ENCODE data around the gene HES1. TPM values are rescaled to one million over a fixed set of nuclear protein-coding genes. Genes with fewer than 3 reads are reported as not detected.

Gene HES1
- total and polyA plus RNA-seq, 4 donors = 28.7 to 58.9 (median 43.8) TPM

DNA sequence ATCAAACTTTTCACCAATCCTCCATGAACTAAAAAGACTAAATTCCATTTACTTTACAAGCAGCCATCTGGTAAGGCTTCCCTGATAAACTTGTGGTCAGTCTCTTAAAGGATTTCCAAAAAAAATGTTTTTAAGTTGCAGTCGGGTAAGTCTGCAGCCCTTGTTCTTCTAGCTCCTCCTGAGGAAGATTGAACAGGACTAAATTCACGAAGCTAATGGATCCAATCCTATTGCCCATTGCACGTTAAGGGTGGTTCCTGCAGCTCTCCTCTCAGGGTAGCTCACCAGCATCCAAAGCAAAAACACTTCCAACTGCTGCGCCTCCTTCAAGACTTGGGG is 2.8 kb downstream of the HES1 start:
- Histone ChIP-seq H3K36me3 (ENCODE audit: control insufficient read depth, insufficient read depth, low read length) (peaks cover 9% of the 10 kb centered on the region), H3K27me3 (ENCODE audit: control insufficient read depth, insufficient read depth, low read length) (peaks cover 49% of the 10 kb centered on the region), H3K27ac (ENCODE audit: low read depth, low read length) (peak overlapping the region; percentile 78), H3K4me1 (ENCODE audit: control insufficient read depth, insufficient read depth, low read length) (peaks cover 57% of the 10 kb centered on the region), H3K4me3 (ENCODE audit: low read depth, low read length) (peak overlapping the region; percentile 87), H3K9me3 (ENCODE audit: control insufficient read depth, insufficient read depth, low read length) (no peaks in the 10 kb centered on the region)
- DNase-seq (ENCODE audit: low read depth in 4 of 6, low spot score in 6 of 6) = peak in 2 of 6 donors; percentile 30 to 54
- 7% methylated on average over 4 of the region's 4 CpGs for WGBS (ENCODE audit: insufficient coverage)

DNA sequence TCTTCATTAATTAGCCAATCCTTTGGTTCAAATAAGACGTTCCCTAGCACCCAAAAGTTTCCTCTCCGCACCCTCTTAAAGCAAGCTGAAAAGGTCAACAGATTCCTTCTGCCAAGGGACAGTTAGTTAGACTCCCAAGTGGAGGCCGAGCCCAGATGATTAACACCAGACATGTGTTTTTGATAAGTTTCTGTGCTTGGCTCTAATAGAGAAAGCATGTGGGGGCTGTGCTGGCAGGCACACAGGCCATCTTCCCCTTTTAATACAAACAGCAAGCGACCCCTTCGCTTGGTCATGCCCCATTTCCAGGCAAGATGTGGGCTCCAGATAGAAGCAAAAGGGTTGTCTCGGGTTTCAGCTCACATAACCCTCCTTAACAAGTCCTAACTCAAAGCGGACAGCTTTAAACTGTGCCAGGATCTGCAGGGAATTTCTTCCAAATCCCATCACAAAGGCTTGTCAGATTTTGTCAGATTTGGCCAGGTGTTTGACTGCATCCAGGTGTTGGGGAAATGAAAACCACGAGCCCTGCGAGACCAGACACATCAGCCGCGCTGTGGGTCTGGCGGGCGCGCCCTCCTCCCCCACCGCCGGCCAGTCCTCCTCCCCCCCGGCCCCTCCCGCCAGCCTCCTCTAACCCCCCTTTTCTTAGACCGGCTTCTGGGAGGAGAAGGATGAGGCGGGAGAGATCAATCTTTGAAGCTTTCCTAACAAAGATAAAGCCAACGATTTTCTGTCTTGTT is 3.3 kb downstream of the HES1 start:
- no peaks in the 10 kb centered on the region for H3K9me3 ChIP-seq (ENCODE audit: control insufficient read depth, insufficient read depth, low read length)
- DNase-seq (ENCODE audit: low read depth in 4 of 6, low spot score in 6 of 6) = peak in 2 of 6 donors; percentile 48 to 67
- peak overlapping the region; percentile 78 for H3K27ac ChIP-seq (ENCODE audit: low read depth, low read length)
- peaks cover 49% of the 10 kb centered on the region for H3K27me3 ChIP-seq (ENCODE audit: control insufficient read depth, insufficient read depth, low read length)
- peaks cover 9% of the 10 kb centered on the region for H3K36me3 ChIP-seq (ENCODE audit: control insufficient read depth, insufficient read depth, low read length)
- 6% methylated on average over 6 of the region's 21 CpGs for WGBS (ENCODE audit: insufficient coverage)
- H3K4me1 ChIP-seq (ENCODE audit: control insufficient read depth, insufficient read depth, low read length) = peaks cover 55% of the 10 kb centered on the region
- H3K4me3 ChIP-seq (ENCODE audit: low read depth, low read length) = peak overlapping the region; percentile 87

DNA sequence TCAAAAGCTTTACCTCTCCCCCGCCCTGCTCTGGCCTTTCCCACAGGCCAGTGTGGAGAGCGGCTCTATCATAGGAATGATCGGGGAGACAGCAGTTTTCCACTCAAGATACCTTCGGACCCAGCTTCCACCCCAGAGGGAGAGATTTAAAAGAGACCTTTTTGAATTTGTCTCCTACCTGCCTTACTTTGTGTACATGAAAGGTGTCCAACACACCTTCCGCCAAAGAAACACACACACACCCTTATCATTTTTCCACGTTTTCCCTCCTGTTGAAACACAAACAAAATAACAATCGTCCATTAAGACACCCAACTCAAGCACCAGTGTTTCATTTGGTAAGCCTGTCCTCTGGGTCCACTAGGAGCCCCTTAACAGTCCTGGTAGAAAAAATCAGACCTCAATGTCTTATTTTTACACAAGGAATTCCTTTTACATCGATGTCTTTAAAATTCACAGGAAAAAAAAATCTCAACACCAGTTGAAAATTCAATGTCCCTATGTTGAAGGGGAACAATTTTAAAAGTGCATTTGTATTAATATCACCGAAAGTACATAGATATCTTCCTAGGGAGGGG is 4.0 kb downstream of the HES1 start:
- 60% methylated on average over 3 of the region's 9 CpGs for WGBS (ENCODE audit: insufficient coverage)
- Histone ChIP-seq H3K36me3 (ENCODE audit: control insufficient read depth, insufficient read depth, low read length) (peaks cover 9% of the 10 kb centered on the region), H3K4me3 (ENCODE audit: low read depth, low read length) (no peak overlapping the region), H3K4me1 (ENCODE audit: control insufficient read depth, insufficient read depth, low read length) (peaks cover 54% of the 10 kb centered on the region), H3K27ac (ENCODE audit: low read depth, low read length) (peak overlapping the region; percentile 82), H3K27me3 (ENCODE audit: control insufficient read depth, insufficient read depth, low read length) (peaks cover 49% of the 10 kb centered on the region), H3K9me3 (ENCODE audit: control insufficient read depth, insufficient read depth, low read length) (no peaks in the 10 kb centered on the region)
- DNase-seq (ENCODE audit: low read depth in 4 of 6, low spot score in 6 of 6) = peak in 1 of 6 donors; percentile 13

DNA sequence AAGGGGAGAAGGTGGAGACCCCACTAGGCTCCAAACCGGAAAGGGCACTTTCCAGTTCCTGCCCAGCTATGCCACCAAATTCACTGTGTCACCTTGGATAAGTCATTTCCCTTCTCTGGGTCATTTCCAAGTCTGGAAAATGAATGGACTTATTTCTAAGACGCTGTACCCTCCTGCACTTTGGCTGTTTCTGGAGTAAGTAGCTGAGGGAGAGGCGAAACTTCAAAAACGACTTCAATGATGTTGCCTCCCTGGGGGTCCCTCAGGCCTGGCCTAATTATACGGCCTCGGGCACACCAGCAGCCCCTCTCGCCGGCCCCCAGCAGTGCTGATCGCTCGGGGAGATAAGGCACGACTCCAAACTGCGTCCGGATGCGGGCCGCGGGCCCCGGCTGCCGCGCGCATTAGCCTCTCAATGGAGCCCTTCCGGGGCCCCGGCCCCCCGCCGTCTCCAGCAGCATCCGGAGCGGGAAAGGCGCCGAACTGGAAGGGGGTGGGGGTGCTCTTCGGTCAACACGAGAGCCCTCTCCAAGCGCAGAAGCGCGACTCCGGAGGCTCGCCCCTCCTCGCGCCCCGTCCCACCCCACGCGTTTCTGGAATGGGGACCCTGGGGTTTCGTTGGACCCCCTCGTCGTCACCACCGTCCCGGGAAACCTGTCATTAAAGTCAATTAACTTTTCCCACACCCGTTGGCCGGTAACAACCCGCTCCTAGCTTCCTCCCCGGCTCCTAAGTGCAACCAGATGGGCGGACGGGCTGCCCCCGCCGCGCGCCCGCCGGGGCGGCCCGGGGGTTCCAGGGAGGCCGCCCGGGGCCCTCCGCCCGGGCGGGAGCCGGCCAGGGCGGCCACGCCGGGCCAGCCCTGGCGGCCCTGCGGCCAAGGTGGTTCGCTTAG is 4.8 kb downstream of the HES1 start:
- Histone ChIP-seq H3K9me3 (ENCODE audit: control insufficient read depth, insufficient read depth, low read length) (no peaks in the 10 kb centered on the region), H3K36me3 (ENCODE audit: control insufficient read depth, insufficient read depth, low read length) (peaks cover 9% of the 10 kb centered on the region), H3K4me1 (ENCODE audit: control insufficient read depth, insufficient read depth, low read length) (peaks cover 48% of the 10 kb centered on the region), H3K27me3 (ENCODE audit: control insufficient read depth, insufficient read depth, low read length) (peaks cover 44% of the 10 kb centered on the region), H3K27ac (ENCODE audit: low read depth, low read length) (peak overlapping the region; percentile 82), H3K4me3 (ENCODE audit: low read depth, low read length) (peak overlapping the region; percentile 32)
- peak in 3 of 6 donors; percentile 29 to 75 (median 66) for DNase-seq (ENCODE audit: low read depth in 4 of 6, low spot score in 6 of 6)
- WGBS (ENCODE audit: insufficient coverage) = 2% methylated on average over 71 of the region's 71 CpGs

DNA sequence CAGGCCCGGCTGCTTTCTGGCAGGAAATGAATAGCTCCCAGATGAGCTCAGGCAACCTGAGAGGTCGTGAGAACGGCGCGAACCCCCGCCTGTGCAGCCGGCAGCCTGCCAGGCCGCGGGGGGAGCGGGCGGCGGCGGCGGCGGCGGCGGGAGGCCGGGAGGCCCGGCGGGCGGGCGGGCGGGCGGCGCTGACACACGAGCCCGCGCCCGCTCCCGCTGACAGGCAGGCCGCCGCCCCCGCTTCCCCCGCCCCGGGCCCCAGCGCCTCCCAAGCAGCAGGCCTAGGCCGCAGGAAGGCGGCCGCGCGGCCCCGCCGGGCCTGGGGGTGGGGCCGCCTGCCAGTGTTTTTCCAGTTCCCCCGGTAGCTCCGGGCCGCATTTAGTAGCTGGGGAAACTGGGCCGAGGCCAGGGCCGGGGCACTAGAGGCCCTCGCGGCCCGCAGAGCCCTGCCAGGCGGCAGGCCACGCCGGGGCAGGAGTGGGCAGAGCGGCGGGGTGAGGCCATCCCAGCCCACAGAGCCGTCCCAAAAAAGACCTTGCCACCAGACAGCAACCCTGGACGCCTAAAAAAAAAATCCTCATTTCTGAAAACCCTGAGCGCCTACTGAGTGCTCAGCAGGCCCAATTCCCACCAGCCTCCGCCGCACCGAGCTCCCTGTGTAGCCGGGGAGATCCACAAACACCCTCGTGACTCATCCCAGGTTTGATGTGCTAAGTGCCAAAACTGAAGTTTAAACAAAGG is 5.6 kb downstream of the HES1 start:
- Histone ChIP-seq H3K27me3 (ENCODE audit: control insufficient read depth, insufficient read depth, low read length) (peaks cover 38% of the 10 kb centered on the region), H3K4me1 (ENCODE audit: control insufficient read depth, insufficient read depth, low read length) (peaks cover 45% of the 10 kb centered on the region), H3K4me3 (ENCODE audit: low read depth, low read length) (no peak overlapping the region), H3K27ac (ENCODE audit: low read depth, low read length) (peak overlapping the region; percentile 86), H3K9me3 (ENCODE audit: control insufficient read depth, insufficient read depth, low read length) (no peaks in the 10 kb centered on the region), H3K36me3 (ENCODE audit: control insufficient read depth, insufficient read depth, low read length) (peaks cover 9% of the 10 kb centered on the region)
- peak in 3 of 6 donors; percentile 44 to 89 (median 77) for DNase-seq (ENCODE audit: low read depth in 4 of 6, low spot score in 6 of 6)
- 10% methylated on average over 55 of the region's 65 CpGs for WGBS (ENCODE audit: insufficient coverage)

DNA sequence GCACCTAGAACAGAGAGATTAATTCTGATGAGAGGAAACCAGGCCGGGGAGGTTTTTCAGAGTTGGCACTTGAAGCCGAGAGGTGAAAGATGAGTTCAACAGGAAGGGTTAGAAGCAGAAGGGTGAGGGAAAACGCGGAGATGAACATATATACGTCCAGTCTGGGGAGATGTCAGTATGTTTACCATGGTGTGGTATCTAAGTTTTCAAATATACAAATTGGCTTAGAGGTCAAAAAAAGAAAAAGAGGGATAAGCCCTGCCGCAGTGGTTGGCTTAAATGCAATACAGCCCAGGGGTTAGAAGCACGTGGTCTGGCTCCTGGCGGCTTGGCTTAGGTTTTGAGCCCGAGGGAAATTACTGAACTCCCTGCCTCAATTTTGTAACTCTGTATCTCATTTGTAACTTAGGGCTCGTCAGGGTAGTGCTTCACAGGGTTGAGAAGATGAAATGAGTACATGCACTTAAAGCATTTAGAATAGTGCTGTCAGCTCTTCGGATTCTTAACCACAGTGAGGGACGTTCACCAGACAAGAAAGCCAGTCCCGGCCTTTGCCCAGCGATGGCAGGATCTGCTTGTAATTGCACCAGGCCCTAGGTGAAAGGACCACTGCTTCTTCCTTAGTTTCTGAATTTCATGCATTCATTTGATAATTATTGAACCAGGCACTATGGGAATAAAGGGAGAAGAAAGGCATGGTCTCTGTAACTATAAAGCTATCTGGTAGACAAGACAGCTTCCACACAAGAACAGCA is 6.4 kb downstream of the HES1 start:
- Histone ChIP-seq H3K27me3 (ENCODE audit: control insufficient read depth, insufficient read depth, low read length) (peaks cover 30% of the 10 kb centered on the region), H3K27ac (ENCODE audit: low read depth, low read length) (peak overlapping the region; percentile 86), H3K36me3 (ENCODE audit: control insufficient read depth, insufficient read depth, low read length) (peaks cover 7% of the 10 kb centered on the region), H3K9me3 (ENCODE audit: control insufficient read depth, insufficient read depth, low read length) (no peaks in the 10 kb centered on the region), H3K4me1 (ENCODE audit: control insufficient read depth, insufficient read depth, low read length) (peaks cover 39% of the 10 kb centered on the region), H3K4me3 (ENCODE audit: low read depth, low read length) (no peak overlapping the region)
- DNase-seq (ENCODE audit: low read depth in 4 of 6, low spot score in 6 of 6) = peak in 2 of 6 donors; percentile 36 to 43
- 65% methylated on average over 11 of the region's 14 CpGs for WGBS (ENCODE audit: insufficient coverage)

DNA sequence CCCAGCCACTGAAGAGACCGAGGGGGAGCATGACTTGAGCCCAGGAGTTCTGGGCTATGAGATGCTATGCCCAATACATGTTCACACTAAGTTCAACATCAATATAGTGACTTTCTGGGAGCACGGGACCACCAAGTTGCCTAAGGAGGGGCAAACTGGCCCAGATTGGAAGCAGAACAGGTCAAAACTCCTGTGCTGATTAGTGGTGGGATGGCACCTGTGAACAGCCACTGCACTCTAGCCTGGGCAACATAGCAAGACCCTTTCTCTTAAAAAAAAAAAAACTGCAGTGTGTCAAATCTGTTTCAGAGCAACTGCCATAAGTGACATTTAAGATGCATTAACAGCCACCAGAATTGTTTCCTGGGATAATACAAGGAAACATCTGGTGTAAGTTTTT is 9.8 kb downstream of the HES1 start:
- no peak overlapping the region for H3K4me3 ChIP-seq (ENCODE audit: low read depth, low read length)
- peaks cover 36% of the 10 kb centered on the region for H3K4me1 ChIP-seq (ENCODE audit: control insufficient read depth, insufficient read depth, low read length)
- no peaks in the 10 kb centered on the region for H3K36me3 ChIP-seq (ENCODE audit: control insufficient read depth, insufficient read depth, low read length)
- H3K9me3 ChIP-seq (ENCODE audit: control insufficient read depth, insufficient read depth, low read length) = no peaks in the 10 kb centered on the region
- H3K27ac ChIP-seq (ENCODE audit: low read depth, low read length) = no peak overlapping the region
- no CpG with 5 or more reads among the region's 2 CpGs for WGBS (ENCODE audit: insufficient coverage)
- no peak for DNase-seq (ENCODE audit: low read depth in 4 of 6, low spot score in 6 of 6)
- H3K27me3 ChIP-seq (ENCODE audit: control insufficient read depth, insufficient read depth, low read length) = peaks cover 3% of the 10 kb centered on the region

DNA sequence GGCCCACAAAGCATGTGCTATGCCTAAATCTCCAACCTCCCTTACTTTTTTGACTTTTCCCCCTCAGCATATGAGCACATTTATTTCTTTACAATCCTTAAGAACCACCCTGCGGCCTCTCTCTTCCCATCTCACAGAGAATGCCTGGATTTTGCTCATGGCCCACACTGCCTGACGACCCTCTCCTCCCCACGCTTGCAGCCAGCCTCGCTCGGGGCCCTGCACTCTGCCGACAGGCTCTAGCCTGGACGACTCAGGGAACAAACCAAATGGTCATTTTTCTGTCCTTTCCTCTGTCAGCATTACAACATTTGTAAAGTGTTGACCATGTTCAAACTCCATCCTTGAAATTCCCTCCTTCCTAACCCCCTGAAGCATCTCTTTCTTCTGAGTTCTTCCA is 11.7 kb downstream of the HES1 start:
- H3K27ac ChIP-seq (ENCODE audit: low read depth, low read length) = peak overlapping the region; percentile 4
- peaks cover 19% of the 10 kb centered on the region for H3K4me1 ChIP-seq (ENCODE audit: control insufficient read depth, insufficient read depth, low read length)
- no peaks in the 10 kb centered on the region for H3K9me3 ChIP-seq (ENCODE audit: control insufficient read depth, insufficient read depth, low read length)
- H3K36me3 ChIP-seq (ENCODE audit: control insufficient read depth, insufficient read depth, low read length) = no peaks in the 10 kb centered on the region
- H3K4me3 ChIP-seq (ENCODE audit: low read depth, low read length) = no peak overlapping the region
- no peaks in the 10 kb centered on the region for H3K27me3 ChIP-seq (ENCODE audit: control insufficient read depth, insufficient read depth, low read length)
- WGBS (ENCODE audit: insufficient coverage) = 78% methylated on average over 7 of the region's 7 CpGs
- DNase-seq (ENCODE audit: low read depth in 4 of 6, low spot score in 6 of 6) = no peak

Measured in spinal cord (tissue), 10 donors.